Kidney (tissue), 14 donors: ENCODE results near the gene RANBP10. TPM values are rescaled to one million over a fixed set of nuclear protein-coding genes. Genes with fewer than 3 reads are reported as not detected.

Source experiments
- DNase-seq, 5 donors: peaks; one replicate each; pipeline ENCODE4 v3.0.0-alpha.2; 2013 to 2020
- FAIRE-seq: peaks from 2 replicates; lab custom pipeline; 2012; peaks lifted over from hg19 to GRCh38; lab: Jason Lieb, UNC
- H3K27ac ChIP-seq, 2 donors: one replicate each; pipeline ENCODE4 v1.7.0; 2013; ENCODE audit warnings: low read depth in 2 of 2, low read length in 2 of 2, inconsistent platforms in 1 of 2
- H3K27me3 ChIP-seq: one replicate; pipeline ENCODE4 v1.7.1; 2013; ENCODE audit warnings: low read length, inconsistent platforms; ENCODE audit not compliant: control insufficient read depth, insufficient read depth
- H3K36me3 ChIP-seq, 3 donors: one replicate each; pipeline versions ENCODE4 v1.7.0 to v1.7.1; 2013; ENCODE audit warnings: low read length in 3 of 3, control low read depth in 1 of 3, inconsistent platforms in 1 of 3; ENCODE audit not compliant: insufficient read depth in 3 of 3, control insufficient read depth in 2 of 3
- H3K4me1 ChIP-seq, 3 donors: one replicate each; pipeline versions ENCODE4 v1.7.0 to v1.7.1; 2013; ENCODE audit warnings: low read length in 3 of 3, inconsistent platforms in 1 of 3, low read depth in 1 of 3; ENCODE audit not compliant: control insufficient read depth in 2 of 3, insufficient read depth in 2 of 3
- H3K4me3 ChIP-seq, 3 donors: one replicate each; pipeline versions ENCODE4 v1.7.0 to v1.8.1; 2013; ENCODE audit warnings: low read length in 3 of 3, control low read depth in 1 of 3, inconsistent platforms in 1 of 3
- H3K9ac ChIP-seq, 3 donors: one replicate each; pipeline versions ENCODE4 v1.7.0 to v1.7.1; 2013; ENCODE audit warnings: low read length in 3 of 3, control low read depth in 1 of 3, inconsistent platforms in 1 of 3
- H3K9me3 ChIP-seq, 3 donors: one replicate each; pipeline versions ENCODE4 v1.7.0 to v1.7.1; 2013; ENCODE audit warnings: low read length in 3 of 3, control low read depth in 1 of 3, inconsistent platforms in 1 of 3; ENCODE audit not compliant: control insufficient read depth in 2 of 3, insufficient read depth in 1 of 3
- CTCF ChIP-seq: IDR thresholded peaks from 3 replicates; pipeline ENCODE4 v1.5.1; 2012; ENCODE audit warnings: mild to moderate bottlenecking, moderate library complexity, borderline replicate concordance; ENCODE audit not compliant: insufficient read depth; ENCODE audit errors: extremely low read depth
- intact Hi-C: fragments of 100-400 bp; cut with DNase I; formaldehyde crosslinking; loops from one replicate; pipeline ENCODE4 v1.11.1; 2022
- polyA plus RNA-seq: library from polyadenylated mRNA; stranded (reverse); fragments of 350-450 nt; fragmentation: Illumina TruSeq; extraction: RNeasy Lipid Tissue Mini Kit (QIAGEN cat#74804); gene quantifications from one replicate; pipeline ENCODE4 v1.2.3, GENCODE V29; 2014; ENCODE audit warnings: low read depth, low replicate concordance; ENCODE audit not compliant: insufficient read depth
- total RNA-seq: library from RNA; stranded (reverse); fragmentation: NEBNext Ultra II Directional; extraction: Animal tissue kit (Norgen Biotek cat#: 25700); gene quantifications from one replicate; pipeline ENCODE4 v1.2.1, GENCODE V29; 2021
- donor health status: control.
- donor health status: control.
- donor health status: control.
- donor health status: control.
- donor health status: control.
- donor health status: DM: yes; HTN: yes; CAD: no.
- donor health status: Normal renal cell carcinoma (clear cell type).

The RANBP10 gene
- total and polyA plus RNA-seq, 2 donors from 2014 or later: 7.0 to 22.3 TPM

- intact Hi-C loops: loop anchor here (10.0 kb wide), 1 partner anchor 245 kb away; no protein-coding TSS in a partner anchor
- no peak for DNase-seq
- TF ChIP-seq CTCF: no peak
- Histone ChIP-seq H3K9me3 (no peaks in the 10 kb centered on the region), H3K27ac (no peak overlapping the region), H3K9ac (no peak overlapping the region), H3K4me1 (peaks cover 0 to 2% (median 0%) of the 10 kb centered on the region in 3 donors), H3K36me3 (peaks cover 0 to 4% (median 3%) of the 10 kb centered on the region in 3 donors), H3K4me3 (no peak overlapping the region), H3K27me3 (no peaks in the 10 kb centered on the region)
- no peak for FAIRE-seq
These were observed 126.1 kb downstream of the RANBP10 start for GRCh38 chr16:67679935-67680897.

DNA sequence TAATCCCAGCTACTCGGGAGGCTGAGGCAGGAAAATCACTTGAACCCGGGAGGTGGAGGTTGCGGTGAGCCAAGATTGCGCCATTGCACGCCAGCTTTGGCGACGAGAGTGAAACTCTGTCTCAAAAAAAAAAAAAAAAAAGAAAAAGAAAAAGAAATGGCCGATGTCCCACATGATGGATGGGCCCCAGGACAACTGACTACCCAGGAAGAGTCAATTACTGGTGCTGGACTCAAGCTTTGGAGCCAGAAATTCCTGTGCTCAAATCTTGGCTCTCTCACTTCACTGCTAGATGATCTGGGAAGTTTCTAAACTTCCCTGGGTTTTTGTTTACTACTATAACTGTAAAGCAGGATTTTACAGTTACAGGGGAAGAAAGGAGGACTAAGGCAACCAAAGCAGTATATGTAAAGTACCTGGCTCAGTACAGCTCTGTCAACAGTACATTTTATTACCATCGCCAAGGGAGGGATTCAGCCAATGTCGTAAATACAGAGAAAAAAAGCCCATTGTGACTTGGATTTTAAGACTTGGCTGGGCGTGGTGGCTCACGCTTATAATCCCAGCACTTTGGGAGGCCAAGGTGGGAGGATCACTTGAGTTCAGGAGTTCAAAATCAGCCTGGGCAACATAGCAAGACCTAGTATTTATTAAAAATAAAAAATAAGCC lies 127.9 kb downstream of the RANBP10 start:
- H3K27ac ChIP-seq: no peak overlapping the region
- H3K36me3 ChIP-seq: peaks cover 0 to under 1% (median 0%) of the 10 kb centered on the region in 3 donors
- intact Hi-C loops: loop anchor here (10.0 kb wide), 1 partner anchor 246 kb away; no protein-coding TSS in a partner anchor
- TF ChIP-seq CTCF: no peak
- no peak overlapping the region for H3K9ac ChIP-seq
- DNase-seq (no peak), FAIRE-seq (no peak)
- no peaks in the 10 kb centered on the region for H3K9me3 ChIP-seq
- H3K4me1 ChIP-seq: peaks cover 0 to 13% (median 12%) of the 10 kb centered on the region in 3 donors
- H3K27me3 ChIP-seq: no peaks in the 10 kb centered on the region
- no peak overlapping the region for H3K4me3 ChIP-seq

DNA sequence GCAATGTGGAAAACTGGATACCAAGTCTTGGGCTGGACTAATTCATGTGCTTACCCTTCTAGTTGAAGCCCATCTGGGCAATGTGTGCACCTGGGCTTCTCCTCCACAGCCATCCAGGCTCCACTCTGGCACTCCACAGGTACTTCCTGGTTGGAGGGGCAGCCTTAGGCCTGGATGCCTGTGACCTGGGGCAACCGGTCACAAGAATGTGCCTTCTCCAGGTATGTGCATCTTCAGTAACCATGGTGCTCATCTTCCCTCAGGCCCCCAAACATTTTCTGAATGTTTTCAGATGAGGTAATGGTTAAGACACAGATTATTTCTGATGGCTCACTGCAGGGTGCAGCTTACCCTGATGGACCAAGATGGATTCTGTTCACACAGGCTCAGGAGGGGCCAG lies 128.6 kb downstream of the RANBP10 start:
- no peak for TF ChIP-seq CTCF
- DNase-seq (no peak), FAIRE-seq (no peak)
- H3K9me3 ChIP-seq: no peaks in the 10 kb centered on the region
- H3K27ac ChIP-seq: no peak overlapping the region
- no peaks in the 10 kb centered on the region for H3K36me3 ChIP-seq
- no peak overlapping the region for H3K4me3 ChIP-seq
- H3K27me3 ChIP-seq: no peaks in the 10 kb centered on the region
- intact Hi-C loops: loop anchor here (10.0 kb wide), 1 partner anchor 247 kb away; no protein-coding TSS in a partner anchor
- H3K4me1 ChIP-seq: peaks cover 0 to 20% (median 19%) of the 10 kb centered on the region in 3 donors
- no peak overlapping the region for H3K9ac ChIP-seq
